Naive thymus-derived CD8-positive, alpha-beta T cell (primary cell): ENCODE results near the gene LRBA. TPM values are rescaled to one million over a fixed set of nuclear protein-coding genes. Genes with fewer than 3 reads are reported as not detected.
"Not testable (repeated sequence)": the region's sequence is repeated elsewhere in the genome, so short reads cannot be mapped to it uniquely, and the experiment has no call there.

Source experiments
- ATAC-seq, 2 donors: fragments of 150-1000 bp; cut with Tn5 transposase in 1 of 2; sonication (Bioruptor Pico), chemical (Tn5 transposase) in 1 of 2; 1 replicate in 1 of 2; 2 replicates in 1 of 2; pipeline ENCODE4 v1.10.0; 2021; ENCODE audit warnings: mild to moderate bottlenecking in 2 of 2, moderate library complexity in 2 of 2
- POLR2A ChIA-PET: fragments of 350-600 bp; sonication (Branson Sonifier 250); formaldehyde crosslinking; loops from one replicate; lab custom pipeline; 2021; ENCODE audit warnings: antibody characterized with exemption; lab: Charles Lee
- DNase-seq, 10 donors: peaks; one replicate each; pipeline versions ENCODE4 v3.0.0 to v3.0.0-alpha.2; 2020 to 2022
- H3K27ac Mint-ChIP-seq, 10 donors: one replicate each; pipeline ENCODE4 v1.8.0; 2020 to 2022; ENCODE audit warnings: mild to moderate bottlenecking in 10 of 10, mixed read lengths in 10 of 10, moderate library complexity in 4 of 10, inconsistent platforms in 1 of 10
- H3K27me3 Mint-ChIP-seq, 5 donors: one replicate each; pipeline ENCODE4 v1.8.0; 2021 to 2022; ENCODE audit warnings: mixed read lengths in 5 of 5
- H3K36me3 Mint-ChIP-seq, 3 donors: one replicate each; pipeline ENCODE4 v1.8.0; 2020 to 2022; ENCODE audit warnings: mixed read lengths in 3 of 3, mild to moderate bottlenecking in 2 of 3, inconsistent platforms in 1 of 3
- H3K4me1 Mint-ChIP-seq, 4 donors: one replicate each; pipeline ENCODE4 v1.8.0; 2021 to 2022; ENCODE audit warnings: mixed read lengths in 4 of 4
- H3K4me3 Mint-ChIP-seq, 10 donors: one replicate each; pipeline ENCODE4 v1.8.0; 2020 to 2022; ENCODE audit warnings: mild to moderate bottlenecking in 10 of 10, mixed read lengths in 10 of 10, moderate library complexity in 6 of 10, inconsistent platforms in 1 of 10
- H3K9me3 Mint-ChIP-seq, 9 donors: one replicate each; pipeline ENCODE4 v1.8.0; 2020 to 2022; ENCODE audit warnings: mixed read lengths in 9 of 9, mild to moderate bottlenecking in 3 of 9, inconsistent platforms in 1 of 9, moderate library complexity in 1 of 9
- polyA plus RNA-seq, 3 donors: library from polyadenylated mRNA; unstranded; fragments of 300-500 nt; fragmentation: Illumina TruSeq; gene quantifications; one replicate each; pipeline ENCODE4 v1.2.3, GENCODE V29; 2021
- total RNA-seq, 8 experiments: library from RNA in 2 of 8; stranded (reverse) in 2 of 8; gene quantifications; one replicate each; pipeline ENCODE4 v1.2.3 and lab custom pipeline; 2021 to 2026

Gene LRBA
- total and polyA plus RNA-seq, 5 experiments from 2014 or later: 16.4 to 57.7 (median 18.4) TPM

GRCh38 chr4:151013944-151014343 lies 1.1 kb downstream of the LRBA start:
- peaks cover 14 to 41% (median 32%) of the 10 kb centered on the region in 4 donors for H3K4me1 Mint-ChIP-seq
- DNase-seq (no peak), ATAC-seq (no peak)
- H3K36me3 Mint-ChIP-seq: peaks cover 0 to 20% (median 4%) of the 10 kb centered on the region in 3 donors
- peak overlapping the region; percentile 98 to 100 (median 100) for H3K4me3 Mint-ChIP-seq
- H3K9me3 Mint-ChIP-seq: no peaks in the 10 kb centered on the region
- POLR2A ChIA-PET: interaction anchor here (1.3 to 1.5 kb wide), 2 partner anchors 10 to 147 kb away, joined by 3 to 4 read pairs; no protein-coding TSS in a partner anchor
- peak overlapping the region; percentile 97 to 100 (median 99) for H3K27ac Mint-ChIP-seq
- no peaks in the 10 kb centered on the region for H3K27me3 Mint-ChIP-seq

- Mint-ChIP-seq H3K27me3 (no peaks in the 10 kb centered on the region), H3K4me1 (peaks cover 14 to 41% (median 32%) of the 10 kb centered on the region in 4 donors), H3K4me3 (peak overlapping the region; percentile 98 to 100 (median 100)), H3K36me3 (peaks cover 0 to 21% (median 4%) of the 10 kb centered on the region in 3 donors), H3K9me3 (no peaks in the 10 kb centered on the region), H3K27ac (peak overlapping the region in 6 of 10 donors; percentile 97 to 100 (median 99))
- no peak for DNase-seq
- ATAC-seq: no peak
- POLR2A ChIA-PET: no interaction called here
These were observed 1.6 kb downstream of the LRBA start for GRCh38 chr4:151013491-151013890.

DNA sequence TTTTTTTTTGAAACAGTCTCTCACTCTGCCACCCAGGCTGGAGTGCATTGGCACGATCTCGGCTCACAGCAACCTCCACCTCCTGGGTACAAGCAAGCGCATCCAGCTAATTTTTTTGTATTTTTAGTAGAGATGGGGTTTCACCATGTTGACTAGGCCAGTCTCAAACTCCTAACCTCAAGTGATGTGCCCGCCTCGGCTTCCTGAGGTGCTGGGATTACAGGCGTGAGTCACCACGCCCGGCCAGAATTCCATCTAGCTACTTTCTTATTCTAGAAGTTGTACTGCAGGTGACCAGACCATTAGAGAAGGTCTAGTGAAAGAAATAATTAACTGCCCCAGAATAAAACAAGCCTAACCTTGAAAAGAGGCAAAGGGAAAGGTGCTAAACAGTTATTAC lies 2.3 kb downstream of the LRBA start:
- peaks cover 14 to 41% (median 33%) of the 10 kb centered on the region in 4 donors for H3K4me1 Mint-ChIP-seq

GRCh38 chr4:151012376-151012775 lies 2.7 kb downstream of the LRBA start:
- H3K27me3 Mint-ChIP-seq: no peaks in the 10 kb centered on the region
- peaks cover 0 to 1% (median 0%) of the 10 kb centered on the region in 9 donors for H3K9me3 Mint-ChIP-seq
- H3K4me1 Mint-ChIP-seq: peaks cover 14 to 44% (median 34%) of the 10 kb centered on the region in 4 donors
- H3K27ac Mint-ChIP-seq: peak overlapping the region in 6 of 10 donors; percentile 6 to 71 (median 22)
- peaks cover 0 to 23% (median 7%) of the 10 kb centered on the region in 3 donors for H3K36me3 Mint-ChIP-seq
- peak overlapping the region; percentile 76 to 100 (median 100) for H3K4me3 Mint-ChIP-seq
- POLR2A ChIA-PET: interaction anchor here (0.6 kb wide), 3 partner anchors 13 to 124 kb away, joined by 3 to 4 read pairs (median 3); no protein-coding TSS in a partner anchor
- DNase-seq (no peak), ATAC-seq (no peak)

More for the DNA sequence above, 2.3 kb downstream of the LRBA start:
- peak overlapping the region; percentile 76 to 100 (median 100) for H3K4me3 Mint-ChIP-seq
- POLR2A ChIA-PET: interaction anchor here (0.6 kb wide), 3 partner anchors 14 to 124 kb away, joined by 3 to 4 read pairs (median 3); no protein-coding TSS in a partner anchor
- H3K9me3 Mint-ChIP-seq: no peaks in the 10 kb centered on the region
- no peaks in the 10 kb centered on the region for H3K27me3 Mint-ChIP-seq
- H3K27ac Mint-ChIP-seq: peak overlapping the region in 7 of 10 donors; percentile 4 to 79 (median 47)
- ATAC-seq (no peak), DNase-seq (no peak)
- peaks cover 0 to 23% (median 5%) of the 10 kb centered on the region in 3 donors for H3K36me3 Mint-ChIP-seq

- peak overlapping the region in 1 of 10 donors; percentile 15 for H3K27ac Mint-ChIP-seq
- no peak overlapping the region for H3K4me3 Mint-ChIP-seq
- no peaks in the 10 kb centered on the region for H3K27me3 Mint-ChIP-seq
- DNase-seq (no peak), ATAC-seq (no peak)
- peaks cover 0 to 1% (median 0%) of the 10 kb centered on the region in 9 donors for H3K9me3 Mint-ChIP-seq
- H3K4me1 Mint-ChIP-seq: peaks cover 19 to 63% (median 46%) of the 10 kb centered on the region in 4 donors
- POLR2A ChIA-PET: interaction anchor here (1.4 kb wide), 1 partner anchor 10 kb away, joined by 3 read pairs; the partner anchor contains the start of gene LRBA
- H3K36me3 Mint-ChIP-seq: peaks cover 0 to 37% (median 14%) of the 10 kb centered on the region in 3 donors
These were observed 10.9 kb downstream of the LRBA start for GRCh38 chr4:151004222-151004621.

GRCh38 chr4:151000747-151001429 lies 14.2 kb downstream of the LRBA start:
- ATAC-seq (no peak), DNase-seq (no peak)
- Mint-ChIP-seq H3K27me3 (no peaks in the 10 kb centered on the region), H3K27ac (peak overlapping the region in 2 of 10 donors; percentile 64 to 79), H3K4me1 (peaks cover 22 to 76% (median 57%) of the 10 kb centered on the region in 4 donors), H3K36me3 (peaks cover 0 to 30% (median 10%) of the 10 kb centered on the region in 3 donors), H3K9me3 (peaks cover 0 to 2% (median 0%) of the 10 kb centered on the region in 9 donors), H3K4me3 (peak overlapping the region in 6 of 10 donors; percentile 19 to 66 (median 44))
- POLR2A ChIA-PET: no interaction called here

DNA sequence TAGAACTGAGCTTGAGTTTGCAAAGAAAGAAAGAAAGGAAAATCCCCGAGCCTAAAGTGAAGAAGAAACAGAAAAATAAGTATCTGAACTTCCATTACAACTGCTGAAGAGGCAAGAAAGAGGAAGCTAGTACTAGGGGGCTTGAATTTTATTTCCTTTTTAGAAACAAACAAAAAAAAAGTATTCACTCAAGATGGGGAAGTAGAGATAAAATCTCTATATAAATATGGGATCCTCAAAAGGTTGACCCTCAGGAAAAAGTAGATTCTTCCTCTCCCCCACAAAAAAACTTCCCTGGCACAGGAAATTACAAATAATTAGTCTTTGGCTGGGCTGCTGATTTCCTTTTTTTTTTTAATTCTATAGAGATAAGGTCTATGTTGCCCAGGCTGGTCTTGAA lies 16.0 kb downstream of the LRBA start:
- POLR2A ChIA-PET: interaction anchor here (0.7 kb wide), 1 partner anchor 13 kb away, joined by 3 read pairs; no protein-coding TSS in a partner anchor

DNA sequence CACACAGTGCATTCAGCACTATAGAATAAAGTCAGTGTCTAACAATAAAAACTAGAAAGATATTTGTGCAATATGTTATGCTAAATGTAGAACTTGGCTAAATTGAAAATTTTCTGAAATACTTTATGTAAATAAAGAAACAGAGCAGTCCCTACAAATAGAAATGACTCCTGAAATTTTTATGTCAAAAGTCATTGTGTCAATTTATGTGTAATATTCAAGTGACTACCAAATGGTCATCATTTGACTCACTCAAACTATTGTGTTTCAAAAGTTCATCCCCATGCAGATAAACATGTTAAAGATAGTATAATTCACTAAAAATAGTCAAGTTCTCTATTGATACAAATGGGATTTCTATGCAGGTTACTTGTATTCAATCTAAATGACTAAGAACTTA lies 17.9 kb downstream of the LRBA start:
- DNase-seq (no peak), ATAC-seq (no peak)
- H3K4me3 Mint-ChIP-seq: peak overlapping the region in 1 of 10 donors; percentile 4
- H3K27ac Mint-ChIP-seq: peak overlapping the region in 1 of 10 donors; percentile 21
- no peaks in the 10 kb centered on the region for H3K27me3 Mint-ChIP-seq
- H3K36me3 Mint-ChIP-seq: peaks cover 0 to 28% (median 11%) of the 10 kb centered on the region in 3 donors
- POLR2A ChIA-PET: no interaction called here
- peaks cover 34 to 76% (median 74%) of the 10 kb centered on the region in 4 donors for H3K4me1 Mint-ChIP-seq
- peaks cover 0 to 2% (median 0%) of the 10 kb centered on the region in 9 donors for H3K9me3 Mint-ChIP-seq

More for the DNA sequence above, 16.0 kb downstream of the LRBA start:
- Mint-ChIP-seq H3K27ac (peak overlapping the region in 3 of 10 donors; percentile 27 to 36 (median 36)), H3K4me1 (peaks cover 31 to 76% (median 70%) of the 10 kb centered on the region in 4 donors), H3K9me3 (peaks cover 0 to 2% (median 0%) of the 10 kb centered on the region in 9 donors), H3K36me3 (peaks cover 0 to 26% (median 11%) of the 10 kb centered on the region in 3 donors), H3K4me3 (peak overlapping the region in 1 of 10 donors; percentile 43), H3K27me3 (no peaks in the 10 kb centered on the region)
- DNase-seq: no peak
- ATAC-seq: no peak

DNA sequence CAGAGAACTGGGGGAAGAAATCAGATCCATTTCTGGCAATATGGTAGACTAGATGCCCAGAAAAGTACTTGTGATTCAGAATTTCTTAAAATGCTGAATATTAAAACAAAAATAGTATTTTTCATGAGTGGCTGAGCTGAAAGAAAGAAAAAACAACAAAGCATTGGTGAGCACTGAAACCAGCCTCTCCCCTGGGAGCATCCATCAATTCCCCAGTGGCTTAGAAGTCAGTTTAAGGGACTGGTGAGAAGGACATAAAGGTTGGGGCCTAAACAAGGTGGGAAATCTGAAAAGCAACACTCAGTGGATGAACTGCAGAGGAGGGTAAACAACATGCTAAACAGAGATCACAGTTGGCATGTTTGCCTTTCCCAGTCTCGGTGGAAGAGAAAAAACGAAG lies 20.4 kb downstream of the LRBA start:
- Mint-ChIP-seq H3K9me3 (peaks cover 0 to 7% (median 0%) of the 10 kb centered on the region in 9 donors), H3K36me3 (peaks cover 10 to 37% (median 24%) of the 10 kb centered on the region in 3 donors), H3K4me3 (peak overlapping the region in 1 of 10 donors; percentile 18), H3K4me1 (peaks cover 24 to 65% (median 58%) of the 10 kb centered on the region in 4 donors), H3K27me3 (no peaks in the 10 kb centered on the region), H3K27ac (peak overlapping the region in 1 of 10 donors; percentile 53)
- DNase-seq (no peak), ATAC-seq (no peak)
- POLR2A ChIA-PET: no interaction called here

DNA sequence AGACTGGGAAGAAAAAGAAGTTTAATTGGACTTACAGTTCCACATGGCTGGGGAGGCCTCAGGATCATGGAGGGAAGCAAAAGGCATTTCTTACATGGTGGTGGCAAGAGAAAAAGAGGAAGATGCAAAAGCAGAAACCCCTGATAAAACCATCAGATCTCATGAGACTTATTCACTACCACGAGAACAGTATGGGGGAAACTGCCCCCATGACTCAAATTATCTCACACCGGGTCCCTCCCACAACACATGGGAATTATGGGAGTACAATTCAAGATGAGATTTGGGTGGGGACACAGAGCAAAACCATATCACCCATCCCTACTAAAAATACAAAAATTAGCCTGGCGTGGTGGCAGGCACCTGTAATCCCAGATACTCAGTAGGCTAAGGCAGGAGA lies 21.5 kb downstream of the LRBA start:
- POLR2A ChIA-PET, DNase-seq, H3K9me3 Mint-ChIP-seq, H3K27me3 Mint-ChIP-seq, H3K4me3 Mint-ChIP-seq, ATAC-seq, H3K27ac Mint-ChIP-seq: not testable (repeated sequence)
- Mint-ChIP-seq H3K4me1 (peaks cover 23 to 58% (median 49%) of the 10 kb centered on the region in 4 donors), H3K36me3 (peaks cover 10 to 43% (median 25%) of the 10 kb centered on the region in 3 donors)

DNA sequence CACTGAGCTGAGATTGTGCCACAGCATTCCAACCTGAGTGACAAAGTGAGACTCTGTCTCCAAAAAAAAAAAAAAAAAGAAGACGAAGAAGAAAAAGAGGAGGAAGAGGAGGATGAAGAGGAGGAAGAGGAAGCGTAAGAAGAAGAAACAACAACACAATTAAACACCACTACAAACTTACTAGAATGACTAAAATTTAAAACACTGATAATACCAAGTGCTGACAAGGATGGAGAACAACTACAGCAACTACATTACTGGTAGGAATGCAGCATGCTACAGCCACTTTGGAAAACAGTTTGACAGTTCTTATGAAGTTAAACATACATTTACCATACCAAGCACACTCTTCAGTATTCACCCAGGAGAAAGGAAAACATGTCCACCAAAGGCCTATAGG lies 24.1 kb downstream of the LRBA start:
- POLR2A ChIA-PET: interaction anchor here (0.7 kb wide), 1 partner anchor 268 kb away, joined by 4 read pairs; no protein-coding TSS in a partner anchor
- no peak overlapping the region for H3K27ac Mint-ChIP-seq

DNA sequence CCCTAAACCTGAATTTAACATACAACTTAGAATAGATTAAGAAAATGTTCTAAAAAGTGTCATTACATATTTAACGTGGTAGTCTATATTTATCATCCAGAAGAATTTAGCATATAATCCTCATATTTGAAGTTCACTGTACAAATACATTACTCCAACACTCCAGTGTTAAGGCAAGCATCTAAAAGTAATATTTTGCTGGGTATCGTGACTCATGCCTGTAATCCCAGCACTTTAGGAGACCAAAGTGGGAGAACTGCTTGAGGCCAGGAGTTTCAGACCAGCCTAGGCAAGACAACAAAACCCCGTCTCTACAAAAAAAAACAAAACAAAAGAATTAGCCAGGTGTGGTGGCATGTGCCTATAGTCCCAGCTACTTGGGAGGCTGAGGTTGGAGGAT lies 24.8 kb downstream of the LRBA start:
- no peak for DNase-seq

More for the DNA sequence above, 24.1 kb downstream of the LRBA start:
- Mint-ChIP-seq H3K4me3 (no peak overlapping the region), H3K36me3 (peaks cover 10 to 41% (median 25%) of the 10 kb centered on the region in 3 donors), H3K4me1 (peaks cover 32 to 65% (median 52%) of the 10 kb centered on the region in 4 donors), H3K9me3 (peaks cover 0 to 6% (median 0%) of the 10 kb centered on the region in 9 donors), H3K27me3 (no peaks in the 10 kb centered on the region)
- DNase-seq (no peak), ATAC-seq (no peak)

More for the DNA sequence above, 24.8 kb downstream of the LRBA start:
- no peak for ATAC-seq
- no peak overlapping the region for H3K4me3 Mint-ChIP-seq
- H3K27me3 Mint-ChIP-seq: no peaks in the 10 kb centered on the region
- H3K36me3 Mint-ChIP-seq: peaks cover 10 to 40% (median 25%) of the 10 kb centered on the region in 3 donors
- H3K4me1 Mint-ChIP-seq: peaks cover 29 to 60% (median 46%) of the 10 kb centered on the region in 4 donors
- peaks cover 0 to 6% (median 0%) of the 10 kb centered on the region in 9 donors for H3K9me3 Mint-ChIP-seq
- H3K27ac Mint-ChIP-seq: no peak overlapping the region
- POLR2A ChIA-PET: interaction anchor here (0.7 kb wide), 1 partner anchor 267 kb away, joined by 4 read pairs; no protein-coding TSS in a partner anchor
